ENCODE results near the gene ZSCAN31. TPM values are rescaled to one million over a fixed set of nuclear protein-coding genes. Genes with fewer than 3 reads are reported as not detected.

The ZSCAN31 gene
- total and polyA plus RNA-seq, 10 of the 15 experiments (the other 5 are each of a cell fraction or from before 2014, with no cell fraction given), result 1.6 to 5.2 (median 2.9) TPM

GRCh38 chr6:28281288-28282064 lies 54.5 kb downstream of the ZSCAN31 start, which contains the start of gene PGBD1 (continued):
- no peak for TF ChIP-seq EZH2 (IDR thresholded peaks at IDR 0.05; ENCODE audit: borderline replicate concordance, control insufficient read depth, low read depth, low read length)
- TF ChIP-seq NR2F1 (conservative IDR thresholded peaks at IDR 0.05), result 0 out of 2 replicates have a peak, but pooled peaks have one; percentile 18
- no peak for TF ChIP-seq EP300 (IDR thresholded peaks at IDR 0.05; ENCODE audit: borderline replicate concordance in 1 of 2, control insufficient read depth in 1 of 2, low read depth in 2 of 2, low read length in 2 of 2)
- no peak for TF ChIP-seq IRF5 (IDR thresholded peaks at IDR 0.05; ENCODE audit: borderline replicate concordance)
- TF ChIP-seq RELB (IDR thresholded peaks at IDR 0.05; ENCODE audit: low read depth), result no peak; the same call in 1 of the 2 replicates
- no peak for TF ChIP-seq MXI1 (IDR thresholded peaks at IDR 0.05; ENCODE audit: low read depth, low read length)
- no peak for TF ChIP-seq NKRF (conservative IDR thresholded peaks at IDR 0.05)
- no peak for TF ChIP-seq HDGF (IDR thresholded peaks at IDR 0.05)
- TF ChIP-seq E2F8 (IDR thresholded peaks at IDR 0.05; ENCODE audit: low read depth, partially characterized antibody), result no peak
- no peak for TF ChIP-seq PML (IDR thresholded peaks at IDR 0.05; ENCODE audit: low read length)
- TF ChIP-seq RAD21 (IDR thresholded peaks at IDR 0.05; ENCODE audit: insufficient read depth, low read depth, low read length), result 0 out of 2 replicates have a peak, but pooled peaks have one; percentile 2
- peak; percentile 78; the same call in 1 of the 2 replicates for TF ChIP-seq TAF1 (IDR thresholded peaks at IDR 0.05; ENCODE audit: borderline replicate concordance, low read depth, low read length)
- TF ChIP-seq PRDM15 (CRISPR knock-in tag; IDR thresholded peaks at IDR 0.05), result no peak
- TF ChIP-seq USF2 (IDR thresholded peaks at IDR 0.05; ENCODE audit: borderline replicate concordance, low read depth, low read length), result no peak
- peak; percentile 42; the same call in 1 of the 2 replicates for TF ChIP-seq TCF12 (IDR thresholded peaks at IDR 0.05; ENCODE audit: low read depth, low read length)

All from GM12878 (cell line).